B cell (primary cell): ENCODE data around the gene TLCD2. TPM values are rescaled to one million over a fixed set of nuclear protein-coding genes. Genes with fewer than 3 reads are reported as not detected.

ENCODE experiments used
- ATAC-seq: fragments of 200-7000 bp; cut with Tn5 transposase; one replicate; pipeline ENCODE4 v1.10.0; 2021; ENCODE audit warnings: low read depth, mild to moderate bottlenecking, moderate number of reproducible peaks, moderate library complexity
- CTCF ChIA-PET: fragments of 350-600 bp; sonication (Branson Sonifier 250); formaldehyde crosslinking; loops from one replicate; lab custom pipeline; 2021; ENCODE audit warnings: antibody characterized with exemption, inconsistent platforms; lab: Charles Lee
- POLR2A ChIA-PET: fragments of 350-600 bp; sonication (Branson Sonifier 250); formaldehyde crosslinking; loops from one replicate; lab custom pipeline; 2021; ENCODE audit warnings: antibody characterized with exemption; lab: Charles Lee
- DNase-seq: peaks from one replicate; pipeline ENCODE4 v3.0.0; 2013
- H2AFZ ChIP-seq: 2 replicates; pipeline ENCODE4 v1.6.1; 2012; ENCODE audit warnings: mild to moderate bottlenecking, low read depth, low read length; ENCODE audit not compliant: insufficient read depth, poor library complexity, severe bottlenecking
- H3K27ac ChIP-seq, 2 donors: 1 replicate in 1 of 2; 2 replicates in 1 of 2; pipeline ENCODE4 v1.5.1; 2012 to 2013; ENCODE audit warnings: low read length in 2 of 2, mild to moderate bottlenecking in 2 of 2, moderate library complexity in 1 of 2
- H3K27me3 ChIP-seq, 4 experiments: fragments of 200-600 bp in 1 of 4; sonication (generic) in 1 of 4; replicated peaks in 1 of 4; 1 replicate in 2 of 4; 2 replicates in 2 of 4; pipeline versions ENCODE4 v1.6.1 to v1.7.0; 2013 to 2016; ENCODE audit warnings: low read length in 3 of 4, mild to moderate bottlenecking in 2 of 4, mixed read lengths in 1 of 4, moderate library complexity in 1 of 4; ENCODE audit not compliant: insufficient read depth in 4 of 4, control insufficient read depth in 3 of 4; ENCODE audit errors: control extremely low read depth in 1 of 4
- H3K36me3 ChIP-seq, 2 experiments: replicated peaks in 1 of 2; 1 replicate in 1 of 2; 2 replicates in 1 of 2; pipeline versions ENCODE4 v1.6.1 to v1.7.1; 2013; ENCODE audit warnings: low read length in 1 of 2; ENCODE audit not compliant: insufficient read depth in 2 of 2, control insufficient read depth in 1 of 2; ENCODE audit errors: control extremely low read depth in 1 of 2, extremely low read depth in 1 of 2
- H3K4me1 ChIP-seq, 2 donors: fragments of 200-600 bp in 1 of 2; sonication (generic) in 1 of 2; 1 replicate in 1 of 2; 2 replicates in 1 of 2; pipeline versions ENCODE4 v1.5.1 to v1.6.1; 2013 to 2017; ENCODE audit warnings: low read length in 2 of 2; ENCODE audit not compliant: control insufficient read depth in 2 of 2, insufficient read depth in 2 of 2
- H3K4me2 ChIP-seq: replicated peaks from 2 replicates; pipeline ENCODE3; 2012; ENCODE audit warnings: mild to moderate bottlenecking, low read depth, low read length; ENCODE audit not compliant: poor library complexity, severe bottlenecking
- H3K4me3 ChIP-seq, 5 experiments: fragments of 200-600 bp in 1 of 5; sonication (generic) in 1 of 5; 1 replicate in 3 of 5; 2 replicates in 2 of 5; pipeline versions ENCODE4 v1.5.1 to v1.7.0; 2011 to 2016; ENCODE audit warnings: low read length in 4 of 5, mild to moderate bottlenecking in 4 of 5, low read depth in 2 of 5, control low read depth in 1 of 5, moderate library complexity in 1 of 5; ENCODE audit not compliant: insufficient read depth in 1 of 5; ENCODE audit errors: control extremely low read depth in 1 of 5, extremely low read depth in 1 of 5
- H3K79me2 ChIP-seq: fragments of 200-600 bp; sonication (generic); one replicate; pipeline ENCODE4 v1.6.0; 2016; ENCODE audit warnings: low read length; ENCODE audit not compliant: control insufficient read depth, insufficient read depth
- H3K9ac ChIP-seq: fragments of 200-600 bp; sonication (generic); 2 replicates; pipeline ENCODE4 v1.6.1; 2017; ENCODE audit warnings: mild to moderate bottlenecking, low read length, moderate library complexity
- H3K9me3 ChIP-seq, 3 donors: one replicate each; pipeline versions ENCODE4 v1.6.1 to v1.7.1; 2013; ENCODE audit warnings: low read length in 2 of 3; ENCODE audit not compliant: control insufficient read depth in 2 of 3, insufficient read depth in 1 of 3; ENCODE audit errors: control extremely low read depth in 1 of 3
- H4K20me1 ChIP-seq: 2 replicates; pipeline ENCODE4 v1.6.0; 2012; ENCODE audit warnings: mild to moderate bottlenecking, low read length; ENCODE audit not compliant: insufficient read depth, control insufficient read depth, poor library complexity, severe bottlenecking
- H3K27ac Mint-ChIP-seq: one replicate; pipeline ENCODE4 v1.8.0; 2021; ENCODE audit warnings: mixed read lengths
- H3K27me3 Mint-ChIP-seq: one replicate; pipeline ENCODE4 v1.8.0; 2021; ENCODE audit warnings: mixed read lengths
- H3K4me1 Mint-ChIP-seq: one replicate; pipeline ENCODE4 v1.8.0; 2021; ENCODE audit warnings: mixed read lengths
- H3K4me3 Mint-ChIP-seq: one replicate; pipeline ENCODE4 v1.8.0; 2021; ENCODE audit warnings: mixed read lengths
- H3K9me3 Mint-ChIP-seq: one replicate; pipeline ENCODE4 v1.8.0; 2022; ENCODE audit warnings: mixed read lengths; ENCODE audit not compliant: insufficient read depth
- EZH2 ChIP-seq: IDR thresholded peaks from 2 replicates; pipeline ENCODE4 v1.6.1; 2012; ENCODE audit warnings: borderline replicate concordance, low read depth, mild to moderate bottlenecking, moderate library complexity, low read length; ENCODE audit not compliant: insufficient read depth, poor library complexity, severe bottlenecking
- WGBS: methylation state at CpG from one replicate; pipeline ENCODE4 v1.1.5; 2013; ENCODE audit warnings: missing lambda C conversion rate; ENCODE audit not compliant: insufficient coverage; 5-methylcytosine and 5-hydroxymethylcytosine counted together
- intact Hi-C: fragments of 100-400 bp; cut with micrococcal nuclease; formaldehyde crosslinking; loops from one replicate; pipeline ENCODE4 v1.10.0; 2022
- polyA plus RNA-seq: library from polyadenylated mRNA; depleted of rRNA; stranded (reverse); fragments of >200 nt; gene quantifications from 2 replicates; pipeline ENCODE4 v1.2.3, GENCODE V29; 2012
- total RNA-seq, 2 donors: library from RNA; stranded (reverse); fragments of 120-200 nt in 1 of 2; gene quantifications; 1 replicate in 1 of 2; 2 replicates in 1 of 2; pipeline versions ENCODE4 v1.2.3 to v1.2.4, GENCODE V29; 2013 to 2022
- TF ChIP-seq, protein P1 (sequence below): fragments of 200-600 bp; IDR thresholded peaks from one replicate; pipeline ENCODE4 v1.8.0; 2022; ENCODE audit warnings: antibody characterized with exemption, mild to moderate bottlenecking

Gene TLCD2
- total and polyA plus RNA-seq, 2 donors (not counting 1 experiment from before 2014, with no cell fraction given), result 0.03 TPM; not detected in 1

- no peaks in the 10 kb centered on the region for H3K27me3 Mint-ChIP-seq
- peaks cover 56% of the 10 kb centered on the region for H4K20me1 ChIP-seq
- H3K9me3 Mint-ChIP-seq, result no peaks in the 10 kb centered on the region
- POLR2A ChIA-PET, result interaction anchor here (1.2 kb wide), 1 partner anchor 35 kb away, joined by 7 read pairs; the partner anchor contains the start of gene RILP
- no peak for DNase-seq
- peaks cover 3 to 49% of the 10 kb centered on the region in 2 experiments for H3K36me3 ChIP-seq
- H3K4me2 ChIP-seq, result peak overlapping the region; percentile 84
- peak overlapping the region; percentile 91 for H3K9ac ChIP-seq
- peak overlapping the region; percentile 18 to 97 (median 92) for H3K4me3 ChIP-seq
- no peaks in the 10 kb centered on the region for H3K9me3 ChIP-seq
- no peaks in the 10 kb centered on the region for H3K27me3 ChIP-seq
- TF ChIP-seq, protein P1, sequence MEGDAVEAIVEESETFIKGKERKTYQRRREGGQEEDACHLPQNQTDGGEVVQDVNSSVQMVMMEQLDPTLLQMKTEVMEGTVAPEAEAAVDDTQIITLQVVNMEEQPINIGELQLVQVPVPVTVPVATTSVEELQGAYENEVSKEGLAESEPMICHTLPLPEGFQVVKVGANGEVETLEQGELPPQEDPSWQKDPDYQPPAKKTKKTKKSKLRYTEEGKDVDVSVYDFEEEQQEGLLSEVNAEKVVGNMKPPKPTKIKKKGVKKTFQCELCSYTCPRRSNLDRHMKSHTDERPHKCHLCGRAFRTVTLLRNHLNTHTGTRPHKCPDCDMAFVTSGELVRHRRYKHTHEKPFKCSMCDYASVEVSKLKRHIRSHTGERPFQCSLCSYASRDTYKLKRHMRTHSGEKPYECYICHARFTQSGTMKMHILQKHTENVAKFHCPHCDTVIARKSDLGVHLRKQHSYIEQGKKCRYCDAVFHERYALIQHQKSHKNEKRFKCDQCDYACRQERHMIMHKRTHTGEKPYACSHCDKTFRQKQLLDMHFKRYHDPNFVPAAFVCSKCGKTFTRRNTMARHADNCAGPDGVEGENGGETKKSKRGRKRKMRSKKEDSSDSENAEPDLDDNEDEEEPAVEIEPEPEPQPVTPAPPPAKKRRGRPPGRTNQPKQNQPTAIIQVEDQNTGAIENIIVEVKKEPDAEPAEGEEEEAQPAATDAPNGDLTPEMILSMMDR, result no peak
- no peak for TF ChIP-seq EZH2
- H3K79me2 ChIP-seq, result peaks cover 45% of the 10 kb centered on the region
- H3K4me3 Mint-ChIP-seq, result peak overlapping the region; percentile 100
- peak overlapping the region; percentile 100 for H3K27ac Mint-ChIP-seq
- CTCF ChIA-PET, result interaction anchor here (0.7 to 2.9 kb wide), 10 partner anchors 14 to 357 kb away, joined by 3 to 13 read pairs (median 4); partner anchors contain the start of genes RILP and RTN4RL1
- 55% methylated on average over 2 of the region's 5 CpGs for WGBS
- no peak for ATAC-seq
- H3K4me1 Mint-ChIP-seq, result peaks cover 37% of the 10 kb centered on the region
- intact Hi-C loops, result no loop called here
- H2AFZ ChIP-seq, result no peak overlapping the region
- peaks cover 17 to 28% of the 10 kb centered on the region in 2 donors for H3K4me1 ChIP-seq
- H3K27ac ChIP-seq, result peak overlapping the region in 1 of 2 donors; percentile 90
These were observed 26.7 kb downstream of the TLCD2 start for GRCh38 chr17:1683459-1683858.

GRCh38 chr17:1676401-1676800, 33.8 kb downstream of the TLCD2 start:
- Histone ChIP-seq H3K27me3 (no peaks in the 10 kb centered on the region), H3K27ac (no peak overlapping the region), H3K4me3 (no peak overlapping the region), H3K36me3 (peaks cover 1 to 94% of the 10 kb centered on the region in 2 experiments), H3K9ac (no peak overlapping the region), H2AFZ (no peak overlapping the region), H4K20me1 (peaks cover 79% of the 10 kb centered on the region), H3K4me1 (no peaks in the 10 kb centered on the region), H3K4me2 (no peak overlapping the region), H3K79me2 (peaks cover 57% of the 10 kb centered on the region), H3K9me3 (no peaks in the 10 kb centered on the region)
- Mint-ChIP-seq H3K4me1 (peaks cover 3% of the 10 kb centered on the region), H3K9me3 (no peaks in the 10 kb centered on the region), H3K27me3 (no peaks in the 10 kb centered on the region), H3K4me3 (no peak overlapping the region), H3K27ac (peak overlapping the region; percentile 10)
- no peak for DNase-seq
- WGBS, result 97% methylated on average over 13 of the region's 13 CpGs
- intact Hi-C loops, result no loop called here
- no peak for TF ChIP-seq EZH2
- TF ChIP-seq, protein P1, result no peak
- ChIA-PET POLR2A (no interaction called here), CTCF (no interaction called here)
- no peak for ATAC-seq
